DOHH2 (cell line): Measurements from ENCODE around the gene NT5C1A.

ENCODE experiments used
- EZH2phosphoT487 ChIP-seq: fragments of 200-600 bp; sonication (generic); IDR thresholded peaks from 2 replicates; pipeline ENCODE4 v1.6.1; 2017; ENCODE audit warnings: borderline replicate concordance, mild to moderate bottlenecking, antibody characterized with exemption, low read length, moderate library complexity, mixed read lengths
- TF ChIP-seq, protein P1 (sequence below): fragments of 200-600 bp; sonication (generic); IDR thresholded peaks from one replicate; pipeline ENCODE4 v1.5.1; 2014; ENCODE audit warnings: antibody characterized with exemption, mild to moderate bottlenecking, low read depth, low read length; ENCODE audit not compliant: poor library complexity, severe bottlenecking

DNA sequence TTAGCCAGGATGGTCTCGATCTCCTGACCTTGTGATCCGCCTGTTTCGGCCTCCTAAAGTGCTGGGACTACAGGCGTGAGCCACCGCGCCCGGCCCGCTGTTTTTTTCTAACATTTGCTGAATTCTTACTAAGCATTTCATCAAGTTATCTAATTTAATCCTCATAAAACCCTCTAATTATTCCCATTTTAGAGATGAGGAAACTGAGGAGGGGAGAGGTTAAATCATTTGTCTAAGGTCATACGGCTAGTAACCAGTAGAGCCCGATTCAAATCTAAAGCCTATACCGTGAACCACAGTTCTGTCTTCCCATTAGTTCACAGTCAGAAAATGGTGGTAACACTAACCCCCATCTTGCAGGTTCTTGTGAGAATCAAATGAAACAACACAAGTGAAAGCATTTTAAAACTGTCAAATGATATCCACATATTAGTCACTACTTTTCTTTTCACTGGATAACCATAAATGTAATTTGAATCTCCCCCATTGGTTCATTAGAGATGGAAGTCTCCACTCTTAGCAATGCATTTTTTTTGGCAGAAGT is 43.0 kb downstream of the NT5C1A start:
- TF ChIP-seq, protein P1, sequence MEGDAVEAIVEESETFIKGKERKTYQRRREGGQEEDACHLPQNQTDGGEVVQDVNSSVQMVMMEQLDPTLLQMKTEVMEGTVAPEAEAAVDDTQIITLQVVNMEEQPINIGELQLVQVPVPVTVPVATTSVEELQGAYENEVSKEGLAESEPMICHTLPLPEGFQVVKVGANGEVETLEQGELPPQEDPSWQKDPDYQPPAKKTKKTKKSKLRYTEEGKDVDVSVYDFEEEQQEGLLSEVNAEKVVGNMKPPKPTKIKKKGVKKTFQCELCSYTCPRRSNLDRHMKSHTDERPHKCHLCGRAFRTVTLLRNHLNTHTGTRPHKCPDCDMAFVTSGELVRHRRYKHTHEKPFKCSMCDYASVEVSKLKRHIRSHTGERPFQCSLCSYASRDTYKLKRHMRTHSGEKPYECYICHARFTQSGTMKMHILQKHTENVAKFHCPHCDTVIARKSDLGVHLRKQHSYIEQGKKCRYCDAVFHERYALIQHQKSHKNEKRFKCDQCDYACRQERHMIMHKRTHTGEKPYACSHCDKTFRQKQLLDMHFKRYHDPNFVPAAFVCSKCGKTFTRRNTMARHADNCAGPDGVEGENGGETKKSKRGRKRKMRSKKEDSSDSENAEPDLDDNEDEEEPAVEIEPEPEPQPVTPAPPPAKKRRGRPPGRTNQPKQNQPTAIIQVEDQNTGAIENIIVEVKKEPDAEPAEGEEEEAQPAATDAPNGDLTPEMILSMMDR = no peak
- TF ChIP-seq EZH2phosphoT487 = no peak
